ENCODE results near the gene MITF.

DNA sequence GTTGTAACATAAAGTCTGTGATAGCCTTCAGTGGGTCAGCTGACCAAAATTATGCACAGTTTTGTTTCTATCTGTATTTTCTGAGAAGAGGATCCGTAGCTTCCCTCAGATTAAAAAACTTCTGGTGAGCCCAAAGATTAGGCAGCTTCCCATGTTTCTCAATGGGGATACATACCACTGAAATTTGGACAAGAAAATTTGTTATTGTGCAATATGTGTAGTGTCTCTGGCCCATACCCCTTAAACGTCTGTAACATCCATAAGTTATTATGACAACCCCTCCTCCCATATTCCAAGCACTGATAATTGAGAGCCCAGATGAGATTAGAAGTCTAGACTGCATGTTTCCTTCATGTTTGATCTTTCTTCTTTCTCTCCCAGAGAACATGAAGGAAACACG lies 1.9 kb upstream of the MITF start:
- TF ChIP-seq POLR2A (IDR thresholded peaks at IDR 0.05; ENCODE audit: borderline replicate concordance, extremely low read depth, insufficient read depth, insufficient read length) (no peak), ZNF274 (IDR thresholded peaks at IDR 0.05; ENCODE audit: low read depth, low read length) (no peak), YY1 (IDR thresholded peaks at IDR 0.05; ENCODE audit: extremely low read depth, insufficient replicate concordance, low read depth, low read length) (no peak), EZH2 (IDR thresholded peaks at IDR 0.05) (no peak), RAD21 (IDR thresholded peaks at IDR 0.05; ENCODE audit: low read depth) (no peak)
- TF ChIP-seq, protein P1, sequence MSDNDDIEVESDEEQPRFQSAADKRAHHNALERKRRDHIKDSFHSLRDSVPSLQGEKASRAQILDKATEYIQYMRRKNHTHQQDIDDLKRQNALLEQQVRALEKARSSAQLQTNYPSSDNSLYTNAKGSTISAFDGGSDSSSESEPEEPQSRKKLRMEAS (IDR thresholded peaks at IDR 0.05): no peak
- TF ChIP-seq, protein P2, sequence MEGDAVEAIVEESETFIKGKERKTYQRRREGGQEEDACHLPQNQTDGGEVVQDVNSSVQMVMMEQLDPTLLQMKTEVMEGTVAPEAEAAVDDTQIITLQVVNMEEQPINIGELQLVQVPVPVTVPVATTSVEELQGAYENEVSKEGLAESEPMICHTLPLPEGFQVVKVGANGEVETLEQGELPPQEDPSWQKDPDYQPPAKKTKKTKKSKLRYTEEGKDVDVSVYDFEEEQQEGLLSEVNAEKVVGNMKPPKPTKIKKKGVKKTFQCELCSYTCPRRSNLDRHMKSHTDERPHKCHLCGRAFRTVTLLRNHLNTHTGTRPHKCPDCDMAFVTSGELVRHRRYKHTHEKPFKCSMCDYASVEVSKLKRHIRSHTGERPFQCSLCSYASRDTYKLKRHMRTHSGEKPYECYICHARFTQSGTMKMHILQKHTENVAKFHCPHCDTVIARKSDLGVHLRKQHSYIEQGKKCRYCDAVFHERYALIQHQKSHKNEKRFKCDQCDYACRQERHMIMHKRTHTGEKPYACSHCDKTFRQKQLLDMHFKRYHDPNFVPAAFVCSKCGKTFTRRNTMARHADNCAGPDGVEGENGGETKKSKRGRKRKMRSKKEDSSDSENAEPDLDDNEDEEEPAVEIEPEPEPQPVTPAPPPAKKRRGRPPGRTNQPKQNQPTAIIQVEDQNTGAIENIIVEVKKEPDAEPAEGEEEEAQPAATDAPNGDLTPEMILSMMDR (IDR thresholded peaks at IDR 0.05 in 2 of 3, conservative IDR thresholded peaks at IDR 0.05 in 1 of 3; ENCODE audit: borderline replicate concordance in 1 of 3, insufficient read depth in 1 of 3, low read depth in 2 of 3, low read length in 2 of 3): no peak

Data from HCT116 (cell line).